Spleen (tissue), 11 donors: ENCODE measurements around the gene PERM1. TPM values are rescaled to one million over a fixed set of nuclear protein-coding genes. Genes with fewer than 3 reads are reported as not detected.
"Not testable (repeated sequence)": the region's sequence is repeated elsewhere in the genome, so short reads cannot be mapped to it uniquely, and the experiment has no call there.

Experiments
- DNase-seq: peaks from one replicate; pipeline ENCODE4 v3.0.0-alpha.2; 2020
- H3K27ac ChIP-seq, 8 donors: fragments of 200-600 bp; sonication (generic) in 7 of 8; 1 replicate in 4 of 8; 2 replicates in 4 of 8; pipeline versions ENCODE4 v1.5.0 to v1.8.0; 2016 to 2021; ENCODE audit warnings: inconsistent platforms in 4 of 8, mild to moderate bottlenecking in 4 of 8, moderate library complexity in 1 of 8
- H3K27me3 ChIP-seq, 7 donors: fragments of 200-600 bp; sonication (generic) in 6 of 7; replicated peaks in 1 of 7; 1 replicate in 4 of 7; 2 replicates in 3 of 7; pipeline versions ENCODE4 v1.5.0 to v1.8.0; 2016 to 2021; ENCODE audit warnings: inconsistent platforms in 3 of 7, mild to moderate bottlenecking in 1 of 7
- H3K36me3 ChIP-seq, 6 donors: fragments of 200-600 bp; sonication (generic) in 5 of 6; 1 replicate in 4 of 6; 2 replicates in 2 of 6; pipeline versions ENCODE4 v1.5.0 to v1.8.0; 2016 to 2021; ENCODE audit warnings: inconsistent platforms in 2 of 6
- H3K4me1 ChIP-seq, 6 donors: fragments of 200-600 bp; sonication (generic) in 5 of 6; 1 replicate in 3 of 6; 2 replicates in 3 of 6; pipeline versions ENCODE4 v1.5.0 to v1.8.0; 2016 to 2021; ENCODE audit warnings: inconsistent platforms in 3 of 6
- H3K4me3 ChIP-seq, 8 donors: fragments of 200-600 bp; sonication (generic) in 7 of 8; 1 replicate in 4 of 8; 2 replicates in 4 of 8; pipeline versions ENCODE4 v1.5.0 to v1.8.0; 2016 to 2021; ENCODE audit warnings: inconsistent platforms in 4 of 8, mild to moderate bottlenecking in 4 of 8, moderate library complexity in 2 of 8
- H3K9me3 ChIP-seq, 8 donors: fragments of 200-600 bp; sonication (generic) in 7 of 8; 1 replicate in 4 of 8; 2 replicates in 4 of 8; pipeline versions ENCODE4 v1.5.0 to v1.8.0; 2016 to 2021; ENCODE audit warnings: inconsistent platforms in 4 of 8
- CTCF ChIP-seq, 11 experiments: fragments of 200-600 bp in 7 of 11; fragments of 450-650 bp in 4 of 11; sonication (generic) in 4 of 11; IDR thresholded peaks in 8 of 11; conservative IDR thresholded peaks in 3 of 11; 1 replicate in 7 of 11; 2 replicates in 4 of 11; pipeline versions ENCODE4 v1.4.0 to v1.8.0; 2016 to 2021; ENCODE audit warnings: antibody characterized with exemption in 11 of 11, inconsistent platforms in 4 of 11, mild to moderate bottlenecking in 1 of 11
- POLR2A ChIP-seq, 3 donors: fragments of 450-650 bp; IDR thresholded peaks; one replicate each; pipeline ENCODE4 v1.5.1; 2017; ENCODE audit warnings: antibody characterized with exemption in 3 of 3, mild to moderate bottlenecking in 1 of 3
- POLR2AphosphoS5 ChIP-seq, 3 donors: sonication (generic); formaldehyde crosslinking; IDR thresholded peaks; one replicate each; pipeline ENCODE4 v1.5.1; 2017; ENCODE audit warnings: antibody characterized with exemption in 3 of 3
- WGBS, 5 donors: extraction: QIAGEN DNeasy Blood & Tissue Kit in 3 of 5; methylation state at CpG; one replicate each; pipeline versions ENCODE4 v1.1.5 to v1.1.7; 2013 to 2018; 5-methylcytosine and 5-hydroxymethylcytosine counted together
- intact Hi-C: fragments of 100-400 bp; cut with DNase I; formaldehyde crosslinking; loops from one replicate; pipeline ENCODE4 v1.15.0; 2023; ENCODE audit warnings: low total_unique reads
- polyA plus RNA-seq, 3 donors: library from polyadenylated mRNA; stranded (reverse); fragments of 200-250 nt; gene quantifications; one replicate each; pipeline ENCODE4 v1.2.1, GENCODE V29; 2013
- total RNA-seq, 7 donors: library from RNA; depleted of rRNA in 3 of 7; stranded (reverse); fragments of >200 nt in 3 of 7; fragmentation: NEBNext Ultra II Directional in 4 of 7; extraction: Animal tissue kit (Norgen Biotek cat#: 25700) in 4 of 7; gene quantifications; one replicate each; pipeline versions ENCODE4 v1.1.0 to v1.2.1, GENCODE V29; 2016 to 2021
- donor health status: healthy with polysubstance abuse.
- donor health status: DM: no; HTN: no; CAD: no; lungs with moderate emphysema.
- donor health status: DM: no; HTN: no; CAD: no.
- donor health status: Bipolar disorder and iron deficiency.
- donor health status: healthy.
- donor health status: DM: no; HTN: no; CAD: no.
- donor health status: DM: yes; HTN: yes; CAD: no.

PERM1 gene
- total and polyA plus RNA-seq, 10 donors: 0.20 to 0.85 (median 0.50) TPM; not detected in 4

- intact Hi-C loops: no loop called here
- Histone ChIP-seq H3K27ac (no peak overlapping the region), H3K27me3 (peaks cover 2 to 11% (median 4%) of the 10 kb centered on the region in 7 donors), H3K9me3 (no peaks in the 10 kb centered on the region), H3K36me3 (peaks cover 7 to 95% (median 89%) of the 10 kb centered on the region in 6 donors), H3K4me3 (no peak overlapping the region), H3K4me1 (peaks cover 0 to 35% (median 11%) of the 10 kb centered on the region in 6 donors)
- DNase-seq: no peak
- 89 to 97% (median 94%) methylated on average over 9 to 15 of the region's 15 CpGs for WGBS, 5 donors
- TF ChIP-seq CTCF (IDR thresholded peaks at IDR 0.05 in 8 of 11, conservative IDR thresholded peaks at IDR 0.05 in 3 of 11) (no peak), POLR2AphosphoS5 (IDR thresholded peaks at IDR 0.05) (no peak), POLR2A (IDR thresholded peaks at IDR 0.05) (no peak)
Observed at GRCh38 chr1:947958-948357, 33.9 kb downstream of the PERM1 start.

GRCh38 chr1:946811-947210 lies 35.1 kb downstream of the PERM1 start:
- Histone ChIP-seq H3K27me3 (peaks cover 2 to 22% (median 15%) of the 10 kb centered on the region in 7 donors), H3K4me1 (peaks cover 4 to 47% (median 23%) of the 10 kb centered on the region in 6 donors), H3K36me3 (peaks cover 2 to 83% (median 78%) of the 10 kb centered on the region in 6 donors)
- H3K27ac ChIP-seq, H3K9me3 ChIP-seq, H3K4me3 ChIP-seq, DNase-seq, intact Hi-C loops: not testable (repeated sequence)
- 93 to 95% (median 95%) methylated on average over 13 of the region's 13 CpGs for WGBS, 5 donors

- no peak overlapping the region for H3K4me3 ChIP-seq
- TF ChIP-seq CTCF (IDR thresholded peaks at IDR 0.05 in 8 of 11, conservative IDR thresholded peaks at IDR 0.05 in 3 of 11) (no peak), POLR2AphosphoS5 (IDR thresholded peaks at IDR 0.05) (no peak), POLR2A (IDR thresholded peaks at IDR 0.05) (no peak)
- intact Hi-C loops: no loop called here
- peaks cover 11 to 56% (median 32%) of the 10 kb centered on the region in 6 donors for H3K4me1 ChIP-seq
- H3K27me3 ChIP-seq: peaks cover 10 to 31% (median 24%) of the 10 kb centered on the region in 7 donors
- 82 to 89% (median 85%) methylated on average over 20 to 29 of the region's 29 CpGs for WGBS, 5 donors
- peaks cover 2 to 74% (median 69%) of the 10 kb centered on the region in 6 donors for H3K36me3 ChIP-seq
- no peak for DNase-seq
- peak overlapping the region in 5 of 8 donors; percentile 66 to 82 (median 74) for H3K27ac ChIP-seq
- no peaks in the 10 kb centered on the region for H3K9me3 ChIP-seq
Observed at GRCh38 chr1:945688-946556, 36.0 kb downstream of the PERM1 start.

GRCh38 chr1:944341-945325 lies 37.3 kb downstream of the PERM1 start:
- no peak for DNase-seq
- Histone ChIP-seq H3K9me3 (no peaks in the 10 kb centered on the region), H3K27me3 (peaks cover 11 to 44% (median 36%) of the 10 kb centered on the region in 7 donors), H3K4me3 (no peak overlapping the region), H3K36me3 (peaks cover 2 to 61% (median 56%) of the 10 kb centered on the region in 6 donors), H3K4me1 (peaks cover 21 to 69% (median 45%) of the 10 kb centered on the region in 6 donors), H3K27ac (peak overlapping the region in 7 of 8 donors; percentile 15 to 82 (median 74))
- WGBS, 5 donors: 71 to 79% (median 74%) methylated on average over 26 to 28 of the region's 28 CpGs
- intact Hi-C loops: no loop called here
- TF ChIP-seq POLR2AphosphoS5 (IDR thresholded peaks at IDR 0.05) (peak in 2 of 3 donors; percentile 66 to 69), CTCF (IDR thresholded peaks at IDR 0.05 in 8 of 11, conservative IDR thresholded peaks at IDR 0.05 in 3 of 11) (no peak)
